GM18858 (cell line): ENCODE data around the gene EML6.

ENCODE experiments used
- ATAC-seq: cut with Tn5 transposase; IDR thresholded peaks from one replicate; pipeline ENCODE4 v1.9.1; 2021; ENCODE audit not compliant: unreplicated experiment

EML6 gene

GRCh38 chr2:54902763-54903162 is 179.3 kb downstream of the EML6 start:
- ATAC-seq, result no peak

- ATAC-seq, result no peak
Measured at GRCh38 chr2:54903736-54904554, 180.5 kb downstream of the EML6 start.

- ATAC-seq, result no peak
Measured at GRCh38 chr2:54904836-54905235, 181.4 kb downstream of the EML6 start.

DNA sequence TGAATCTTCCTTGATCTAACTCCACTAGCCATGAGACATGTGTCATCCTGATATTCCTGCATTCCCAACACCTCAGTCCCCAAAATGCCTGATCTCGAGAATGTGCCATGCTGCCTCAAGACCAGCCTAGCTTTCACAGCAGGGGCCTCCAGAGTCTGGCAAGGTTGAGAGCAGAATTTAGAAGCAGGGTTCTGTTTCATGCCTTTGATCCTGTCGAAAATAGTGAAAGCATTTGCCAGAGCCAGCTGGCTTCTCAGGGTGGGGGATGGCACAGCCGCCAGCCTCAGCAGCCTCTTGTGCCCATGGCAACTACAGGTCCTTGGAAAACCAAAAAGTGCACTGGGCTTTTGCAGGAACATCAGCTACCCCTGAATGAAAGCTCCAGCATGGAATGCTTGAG is 183.3 kb downstream of the EML6 start:
- ATAC-seq, result no peak

DNA sequence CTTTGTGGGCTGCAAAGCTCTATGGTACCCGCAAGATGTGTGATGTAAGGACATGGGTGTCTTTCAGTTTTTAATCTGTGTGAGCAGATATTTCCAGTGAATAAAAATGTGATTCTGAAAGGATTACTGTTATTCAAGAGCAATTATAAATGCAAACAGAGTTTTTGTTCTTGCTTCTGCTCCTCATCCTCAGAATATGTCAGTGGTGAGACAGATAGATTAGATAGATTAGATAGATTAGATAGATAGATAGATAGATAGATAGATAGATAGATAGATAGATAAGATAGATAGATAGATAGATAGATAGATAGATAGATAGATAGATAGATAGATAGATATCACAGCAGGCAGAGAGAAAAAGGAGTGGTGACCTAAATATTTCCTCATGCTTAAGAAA is 184.2 kb downstream of the EML6 start:
- no peak for ATAC-seq

- ATAC-seq, result no peak
Measured at GRCh38 chr2:54908591-54908990, 185.1 kb downstream of the EML6 start.

DNA sequence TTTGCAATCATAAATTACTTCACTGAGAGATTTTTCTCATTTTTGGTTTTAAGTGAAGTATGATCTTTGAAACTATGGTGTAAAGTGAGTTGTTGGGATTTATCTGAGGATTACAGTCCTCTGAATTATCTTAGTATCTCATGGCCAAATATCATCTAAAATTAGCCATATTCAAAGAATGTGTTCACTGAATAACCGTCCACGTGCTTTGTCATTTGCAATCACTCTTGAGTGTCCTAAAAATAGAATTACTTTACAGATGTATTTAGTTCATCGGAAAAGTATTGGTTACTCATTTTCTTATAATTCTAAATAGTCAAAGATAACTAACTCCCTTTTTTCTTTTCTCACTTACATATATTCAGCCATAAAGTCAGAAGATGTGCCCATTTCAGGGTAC is 185.5 kb downstream of the EML6 start:
- no peak for ATAC-seq

DNA sequence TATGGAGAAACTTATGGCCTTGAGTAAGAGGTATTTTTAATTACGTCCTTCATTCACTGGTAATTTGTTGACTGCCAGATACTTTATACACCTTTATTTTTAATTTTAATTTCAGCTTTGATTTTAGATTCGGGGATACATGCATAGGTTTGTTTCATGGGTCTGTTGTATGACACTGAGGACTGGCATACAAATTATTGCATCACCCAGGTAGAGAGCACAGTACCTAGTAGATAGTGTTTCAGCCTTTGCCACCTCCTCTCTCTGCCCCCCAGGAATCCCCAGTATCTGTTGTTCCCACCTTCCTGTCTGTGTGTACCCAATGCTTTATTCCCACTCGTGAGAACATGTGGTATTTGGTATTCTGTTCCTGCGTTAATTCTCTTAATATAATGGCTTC is 188.8 kb downstream of the EML6 start:
- no peak for ATAC-seq

- no peak for ATAC-seq
Measured at GRCh38 chr2:54912893-54913292, 189.4 kb downstream of the EML6 start.

DNA sequence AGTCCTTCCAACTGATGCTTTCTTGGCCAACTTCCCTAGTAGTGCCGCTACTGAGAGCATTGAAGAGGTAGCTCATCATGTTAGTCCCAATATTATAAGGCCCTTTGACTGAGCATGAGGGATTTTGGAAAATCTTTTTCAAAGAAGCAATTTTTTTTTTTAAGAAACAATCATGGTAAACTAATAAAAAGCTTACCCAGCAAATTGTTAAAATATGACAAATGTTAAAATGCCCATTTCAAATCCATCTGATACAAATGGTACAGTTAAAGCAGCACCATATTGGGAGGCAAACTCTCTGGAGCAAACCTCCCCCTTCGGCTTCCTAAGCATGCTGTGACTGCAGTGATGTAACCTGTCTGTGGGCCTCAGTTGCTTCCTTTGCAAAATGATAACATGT is 191.2 kb downstream of the EML6 start:
- ATAC-seq, result no peak

DNA sequence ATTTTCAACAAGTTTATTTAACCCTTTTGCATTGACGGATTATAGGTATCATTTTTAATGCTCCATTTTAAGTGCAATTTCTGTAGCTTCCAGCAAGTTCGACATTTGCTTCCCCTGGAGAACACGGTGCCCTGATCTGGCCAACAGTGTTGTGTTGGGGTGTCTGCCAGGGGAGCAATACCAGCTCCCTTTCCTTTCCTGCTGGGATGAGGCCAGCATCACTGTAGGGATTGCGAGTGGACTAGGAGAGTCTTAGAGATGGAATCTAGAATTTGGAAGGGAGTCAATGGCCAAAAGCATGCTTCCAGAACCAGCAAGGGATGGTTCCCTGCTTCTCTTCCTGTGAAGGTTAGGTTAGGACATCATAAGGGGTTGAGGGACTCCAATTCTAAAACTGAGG is 191.6 kb downstream of the EML6 start:
- no peak for ATAC-seq

DNA sequence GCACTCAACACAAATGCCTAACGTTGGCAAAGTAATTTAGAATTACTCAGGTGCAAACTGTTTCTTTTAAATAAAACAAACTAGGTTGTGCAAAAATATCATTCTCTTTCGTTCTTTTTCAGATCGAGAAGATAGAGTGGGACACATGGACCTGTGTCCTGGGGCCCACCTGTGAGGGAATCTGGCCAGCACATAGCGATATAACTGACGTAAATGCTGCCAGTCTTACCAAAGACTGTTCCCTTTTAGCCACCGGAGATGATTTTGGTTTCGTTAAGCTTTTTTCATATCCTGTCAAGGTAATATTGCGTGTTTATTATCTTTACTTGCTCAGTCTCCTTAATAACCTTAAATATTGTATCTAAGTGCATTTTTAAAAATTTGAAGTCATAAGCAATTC is 193.2 kb downstream of the EML6 start:
- ATAC-seq, result no peak

DNA sequence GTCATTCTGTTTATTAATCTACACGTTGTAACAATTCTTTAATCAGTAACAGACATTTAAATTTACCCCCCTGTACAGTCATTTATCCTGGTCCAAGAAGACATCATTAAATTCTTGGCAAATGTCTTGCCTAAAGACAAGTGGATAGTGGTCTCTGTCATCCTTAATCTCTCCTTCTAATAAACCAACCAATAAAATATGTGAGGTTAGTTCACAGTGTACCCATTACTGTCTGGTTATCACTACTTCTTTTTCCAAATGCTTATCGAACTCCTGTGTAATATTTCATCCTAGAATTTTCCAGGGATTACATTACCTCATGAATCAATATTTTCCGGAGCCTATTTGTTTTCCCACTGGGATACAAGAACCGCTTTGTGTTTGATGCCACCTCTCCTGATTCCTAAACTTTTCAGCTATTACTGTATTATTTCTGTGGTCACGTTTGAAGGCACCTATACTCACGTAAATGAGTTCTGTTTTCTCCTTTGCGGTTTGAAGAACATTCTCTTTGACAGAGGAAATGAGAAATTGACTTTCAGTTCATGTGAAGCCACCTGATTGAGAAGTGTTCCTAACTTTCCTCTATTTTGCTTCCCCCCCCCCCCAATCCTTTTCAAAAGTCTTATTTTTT is 195.3 kb downstream of the EML6 start:
- no peak for ATAC-seq

DNA sequence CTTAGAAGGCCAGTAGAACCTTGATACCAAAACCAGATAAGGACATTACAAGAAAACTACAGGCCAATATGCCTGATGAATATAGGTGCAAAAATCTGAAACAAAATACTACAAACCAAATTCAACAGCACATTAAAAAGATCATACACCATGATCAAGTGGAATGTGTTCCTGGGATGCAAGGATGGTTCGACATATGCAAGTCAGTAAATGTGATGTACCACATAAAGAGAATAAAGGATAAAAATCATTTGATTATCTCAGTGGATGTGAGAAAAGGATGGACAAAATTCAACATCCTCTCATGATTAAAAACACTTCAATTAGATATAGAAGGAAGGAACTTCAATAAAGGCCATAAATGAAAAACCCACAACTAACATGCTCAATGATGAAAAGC is 197.2 kb downstream of the EML6 start:
- no peak for ATAC-seq

DNA sequence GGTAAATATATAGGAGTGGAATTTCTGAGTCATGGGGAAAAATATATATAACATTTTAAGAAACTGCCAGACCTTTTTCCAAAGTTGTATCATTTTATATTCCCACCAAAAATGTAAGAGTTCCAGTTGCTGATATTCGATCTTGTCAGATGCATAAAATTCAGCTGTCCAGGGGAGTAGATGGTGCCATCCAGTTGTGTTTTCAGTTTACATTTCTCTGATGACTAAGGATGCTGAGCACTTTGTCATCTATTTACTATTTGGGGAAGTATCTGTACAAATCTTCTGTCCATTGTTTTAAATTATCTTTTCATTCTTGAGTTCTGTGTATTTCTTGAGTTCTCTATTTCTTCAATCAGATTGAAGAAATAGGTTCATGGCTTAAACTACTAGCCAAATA is 200.7 kb downstream of the EML6 start:
- ATAC-seq, result no peak

- no peak for ATAC-seq
Measured at GRCh38 chr2:54925022-54925421, 201.6 kb downstream of the EML6 start.

- ATAC-seq, result no peak
Measured at GRCh38 chr2:54927085-54927750, 203.8 kb downstream of the EML6 start.

DNA sequence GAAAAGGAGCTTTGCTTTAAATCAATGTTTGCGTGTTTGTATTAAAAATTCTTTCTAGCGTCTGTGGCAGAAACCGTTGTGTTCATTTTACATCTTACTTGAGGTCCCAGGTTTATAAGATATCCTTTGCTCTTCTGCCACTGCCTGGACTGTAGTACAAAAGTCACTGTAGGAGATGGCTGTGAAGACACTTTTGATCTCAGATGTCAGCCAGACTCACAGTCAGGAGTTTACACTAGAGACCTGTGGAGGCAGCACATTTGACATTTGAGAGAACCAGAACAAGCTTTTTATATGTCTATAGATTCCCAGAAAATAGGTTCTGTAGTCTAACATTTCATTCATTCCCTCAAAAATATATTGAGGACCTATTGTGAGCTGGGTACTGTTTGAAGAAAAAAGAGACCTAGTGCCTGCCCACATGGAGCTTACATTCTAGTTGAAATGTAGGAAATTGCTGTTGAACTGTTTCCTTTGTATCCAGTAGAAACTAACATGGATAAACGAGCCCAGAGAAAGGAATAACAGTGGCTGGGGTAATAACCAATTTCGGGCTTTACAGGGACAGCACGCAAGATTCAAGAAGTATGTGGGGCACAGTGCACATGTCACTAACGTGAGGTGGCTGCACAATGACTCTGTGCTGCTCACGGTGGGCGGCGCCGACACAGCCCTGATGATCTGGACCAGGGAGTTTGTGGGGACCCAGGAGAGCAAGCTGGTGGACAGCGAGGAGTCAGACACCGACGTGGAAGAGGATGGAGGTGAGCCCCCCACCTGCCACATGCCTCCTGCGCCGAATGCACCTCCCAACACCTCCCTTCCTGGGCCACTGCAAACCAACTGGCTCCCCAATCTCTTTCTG is 204.5 kb downstream of the EML6 start:
- ATAC-seq, result no peak

GRCh38 chr2:54928719-54929118 is 205.3 kb downstream of the EML6 start:
- no peak for ATAC-seq

DNA sequence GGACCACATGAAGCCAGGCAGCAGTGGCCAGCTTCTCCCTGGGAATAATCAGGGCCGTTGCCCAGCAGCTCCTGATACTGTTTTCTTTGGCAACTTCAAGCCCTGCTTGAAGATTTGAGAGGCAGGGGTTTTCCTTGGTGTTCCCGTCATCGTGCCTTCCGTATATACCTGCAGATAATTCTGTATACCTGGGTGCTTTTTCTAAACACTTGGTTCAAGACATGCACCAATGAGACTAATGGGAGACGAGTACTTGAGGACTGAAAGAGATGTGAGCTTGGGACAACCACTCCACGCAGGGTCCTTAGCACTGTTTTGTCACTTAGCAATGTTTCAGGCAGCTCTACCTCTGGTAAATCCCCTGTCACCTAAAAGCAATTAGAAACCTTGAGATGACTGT is 208.0 kb downstream of the EML6 start:
- no peak for ATAC-seq

DNA sequence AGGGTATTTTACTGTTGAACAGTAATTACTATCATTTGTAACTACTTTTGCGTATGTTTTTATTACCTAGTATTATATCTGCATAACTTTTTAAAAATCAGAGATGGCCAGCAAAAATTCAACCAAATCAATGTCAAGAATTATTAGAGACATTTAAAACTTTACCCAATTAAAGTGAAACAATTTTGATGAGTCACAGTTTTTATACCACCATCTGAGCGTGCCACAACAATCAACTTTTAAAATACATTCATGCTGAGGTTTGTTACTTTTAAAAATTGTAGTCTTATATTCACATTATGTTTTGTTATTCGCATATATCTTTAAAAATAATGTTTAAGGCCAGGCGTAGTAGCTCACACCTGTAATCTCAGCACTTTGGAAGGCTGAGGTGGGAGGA is 211.9 kb downstream of the EML6 start:
- ATAC-seq, result no peak
